ENCODE results near the gene EPHA7. TPM values are rescaled to one million over a fixed set of nuclear protein-coding genes. Genes with fewer than 3 reads are reported as not detected.

EPHA7 gene
- total RNA-seq, 4 donors from 2014 or later: 3.6 to 31.0 (median 16.9) TPM

GRCh38 chr6:93343476-93343875 is 75.9 kb downstream of the EPHA7 start:
- 57 to 66% methylated on average over 2 of the region's 2 CpGs for WGBS, 2 donors (ENCODE audit: low coverage in 1 of 2)
- Histone ChIP-seq H3K27me3 (no peaks in the 10 kb centered on the region), H3K36me3 (no peaks in the 10 kb centered on the region), H3K9me3 (no peaks in the 10 kb centered on the region), H3K4me1 (no peaks in the 10 kb centered on the region), H3K27ac (no peak overlapping the region), H3K4me3 (no peak overlapping the region)
- intact Hi-C loops (cut with DNase I; ENCODE audit: low total_unique reads): no loop called here
- no peak for TF ChIP-seq POLR2A (IDR thresholded peaks at IDR 0.05)
- TF ChIP-seq, protein P1, sequence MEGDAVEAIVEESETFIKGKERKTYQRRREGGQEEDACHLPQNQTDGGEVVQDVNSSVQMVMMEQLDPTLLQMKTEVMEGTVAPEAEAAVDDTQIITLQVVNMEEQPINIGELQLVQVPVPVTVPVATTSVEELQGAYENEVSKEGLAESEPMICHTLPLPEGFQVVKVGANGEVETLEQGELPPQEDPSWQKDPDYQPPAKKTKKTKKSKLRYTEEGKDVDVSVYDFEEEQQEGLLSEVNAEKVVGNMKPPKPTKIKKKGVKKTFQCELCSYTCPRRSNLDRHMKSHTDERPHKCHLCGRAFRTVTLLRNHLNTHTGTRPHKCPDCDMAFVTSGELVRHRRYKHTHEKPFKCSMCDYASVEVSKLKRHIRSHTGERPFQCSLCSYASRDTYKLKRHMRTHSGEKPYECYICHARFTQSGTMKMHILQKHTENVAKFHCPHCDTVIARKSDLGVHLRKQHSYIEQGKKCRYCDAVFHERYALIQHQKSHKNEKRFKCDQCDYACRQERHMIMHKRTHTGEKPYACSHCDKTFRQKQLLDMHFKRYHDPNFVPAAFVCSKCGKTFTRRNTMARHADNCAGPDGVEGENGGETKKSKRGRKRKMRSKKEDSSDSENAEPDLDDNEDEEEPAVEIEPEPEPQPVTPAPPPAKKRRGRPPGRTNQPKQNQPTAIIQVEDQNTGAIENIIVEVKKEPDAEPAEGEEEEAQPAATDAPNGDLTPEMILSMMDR (IDR thresholded peaks at IDR 0.05): no peak
- no peak for TF ChIP-seq EP300 (IDR thresholded peaks at IDR 0.05; ENCODE audit: low read depth)
- in situ Hi-C loops (cut with MboI; ENCODE audit: low pct_ligation_motif_present in 1 of 4, low pct_unique_long_range_greater_than_20kb in 1 of 4, low sequenced_read_pairs in 3 of 4): no loop called here
- DNase-seq: no peak

DNA sequence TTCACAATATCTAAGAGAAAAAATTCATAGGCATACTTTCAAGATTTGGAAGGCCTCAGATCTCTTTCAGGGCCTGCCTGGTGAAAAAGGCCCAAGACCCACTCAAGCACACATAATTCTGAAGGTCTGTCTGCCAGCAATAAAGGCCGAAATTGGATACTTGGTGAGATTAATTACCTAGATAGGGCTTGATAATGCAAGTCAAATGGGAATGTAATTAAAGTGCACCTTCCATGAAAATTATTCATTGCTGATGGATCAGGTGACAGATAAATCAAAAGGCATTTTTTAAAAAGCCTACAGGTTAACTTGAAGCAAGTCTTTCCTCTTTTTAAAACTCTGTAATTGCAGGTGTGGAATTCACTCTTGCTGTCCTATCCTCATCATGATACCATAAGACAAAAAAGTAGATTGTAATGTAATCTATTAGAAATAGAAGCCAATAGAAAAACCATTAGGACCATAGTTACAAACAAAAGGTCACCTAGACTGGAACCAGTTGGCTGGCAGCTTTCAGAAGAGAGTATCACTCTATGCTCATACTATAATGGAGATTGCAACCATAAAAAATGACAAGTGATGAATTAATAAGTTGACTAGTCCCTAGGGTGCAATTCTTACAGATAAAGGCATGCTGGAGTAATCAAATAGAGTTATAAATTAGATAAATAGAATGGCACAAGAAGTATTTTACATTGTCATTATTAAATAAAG is 77.3 kb downstream of the EPHA7 start:
- H3K9me3 ChIP-seq: no peaks in the 10 kb centered on the region
- no peak for DNase-seq
- in situ Hi-C loops (cut with MboI; ENCODE audit: low pct_ligation_motif_present in 1 of 4, low pct_unique_long_range_greater_than_20kb in 1 of 4, low sequenced_read_pairs in 3 of 4) (no loop called here), intact Hi-C loops (cut with DNase I; ENCODE audit: low total_unique reads) (no loop called here)
- H3K36me3 ChIP-seq: no peaks in the 10 kb centered on the region
- 50 to 74% methylated on average over 1 of the region's 1 CpG for WGBS, 2 donors (ENCODE audit: low coverage in 1 of 2)
- no peaks in the 10 kb centered on the region for H3K27me3 ChIP-seq
- no peak overlapping the region for H3K4me3 ChIP-seq
- no peaks in the 10 kb centered on the region for H3K4me1 ChIP-seq
- TF ChIP-seq EP300 (IDR thresholded peaks at IDR 0.05; ENCODE audit: low read depth) (no peak), POLR2AphosphoS5 (IDR thresholded peaks at IDR 0.05) (no peak), POLR2A (IDR thresholded peaks at IDR 0.05) (no peak)
- TF ChIP-seq, protein P1 (IDR thresholded peaks at IDR 0.05): no peak
- no peak overlapping the region for H3K27ac ChIP-seq

DNA sequence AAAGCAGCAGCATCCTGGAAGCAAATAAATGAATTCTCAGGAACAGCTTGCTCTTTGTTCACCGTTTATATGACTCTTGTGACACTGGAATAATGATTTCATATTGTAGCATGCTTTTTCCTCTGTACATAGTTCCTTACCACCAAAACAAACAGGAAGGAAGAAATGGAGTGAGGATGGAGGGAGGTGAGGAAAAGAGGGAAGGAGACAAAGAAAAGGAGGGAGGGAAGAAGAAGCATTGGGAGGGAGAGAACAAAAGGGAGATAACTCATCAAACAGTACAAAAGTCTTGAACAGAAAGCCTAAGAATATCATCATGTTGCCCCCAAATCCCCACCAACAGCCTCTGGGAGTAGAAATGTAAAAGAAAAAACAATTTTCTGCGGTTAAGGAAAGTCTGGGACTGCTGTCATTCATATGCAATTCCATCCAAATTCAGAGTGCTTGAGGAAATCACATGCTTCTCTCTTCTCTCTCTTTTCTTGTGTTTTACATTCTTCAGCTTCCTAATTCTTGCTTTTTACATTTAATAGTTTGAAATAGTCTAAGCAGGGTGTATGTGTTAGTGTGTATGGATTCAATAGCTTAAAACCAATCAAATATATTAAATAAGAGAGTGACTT is 81.5 kb downstream of the EPHA7 start:
- in situ Hi-C loops (cut with MboI; ENCODE audit: low pct_ligation_motif_present in 1 of 4, low pct_unique_long_range_greater_than_20kb in 1 of 4, low sequenced_read_pairs in 3 of 4) (no loop called here), intact Hi-C loops (cut with DNase I; ENCODE audit: low total_unique reads) (no loop called here)
- Histone ChIP-seq H3K27me3 (no peaks in the 10 kb centered on the region), H3K4me1 (no peaks in the 10 kb centered on the region), H3K4me3 (no peak overlapping the region), H3K27ac (no peak overlapping the region), H3K9me3 (no peaks in the 10 kb centered on the region), H3K36me3 (no peaks in the 10 kb centered on the region)
- DNase-seq: no peak
- 15 to 45% methylated on average over 2 of the region's 2 CpGs for WGBS, 2 donors (ENCODE audit: low coverage in 1 of 2)
- TF ChIP-seq EP300 (IDR thresholded peaks at IDR 0.05; ENCODE audit: low read depth) (no peak), POLR2AphosphoS5 (IDR thresholded peaks at IDR 0.05) (no peak), POLR2A (IDR thresholded peaks at IDR 0.05) (no peak)
- TF ChIP-seq, protein P1 (IDR thresholded peaks at IDR 0.05): no peak

GRCh38 chr6:93337014-93337413 is 82.3 kb downstream of the EPHA7 start:
- intact Hi-C loops (cut with DNase I; ENCODE audit: low total_unique reads) (no loop called here), in situ Hi-C loops (cut with MboI; ENCODE audit: low pct_ligation_motif_present in 1 of 4, low pct_unique_long_range_greater_than_20kb in 1 of 4, low sequenced_read_pairs in 3 of 4) (no loop called here)
- Histone ChIP-seq H3K27me3 (no peaks in the 10 kb centered on the region), H3K4me1 (no peaks in the 10 kb centered on the region), H3K9me3 (no peaks in the 10 kb centered on the region), H3K27ac (no peak overlapping the region), H3K36me3 (no peaks in the 10 kb centered on the region), H3K4me3 (no peak overlapping the region)
- no peak for DNase-seq
- TF ChIP-seq, protein P1 (IDR thresholded peaks at IDR 0.05): no peak
- TF ChIP-seq POLR2A (IDR thresholded peaks at IDR 0.05): no peak
- TF ChIP-seq POLR2AphosphoS5 (IDR thresholded peaks at IDR 0.05): no peak
- no peak for TF ChIP-seq EP300 (IDR thresholded peaks at IDR 0.05; ENCODE audit: low read depth)
- WGBS, 2 donors (ENCODE audit: low coverage in 1 of 2): 93 to 100% methylated on average over 1 of the region's 1 CpG
